GM12864 (cell line): ENCODE data around the gene RNF40.

Experiments
- DNase-seq: peaks from one replicate; pipeline ENCODE4 v3.0.0-alpha.2; 2011; ENCODE audit warnings: low read depth
- H3K4me3 ChIP-seq: 2 replicates; pipeline ENCODE4 v1.5.1; 2011; ENCODE audit warnings: mild to moderate bottlenecking, low read depth, low read length, control low read depth
- CTCF ChIP-seq: IDR thresholded peaks from 2 replicates; pipeline ENCODE4 v1.5.1; 2011; ENCODE audit warnings: low read depth, mild to moderate bottlenecking, moderate library complexity, low read length, control low read depth, inconsistent platforms; ENCODE audit errors: missing control alignments

The RNF40 gene

GRCh38 chr16:30768583-30769181 is 6.6 kb downstream of the RNF40 start:
- H3K4me3 ChIP-seq: no peak overlapping the region
- TF ChIP-seq CTCF: no peak
- no peak for DNase-seq

GRCh38 chr16:30769379-30770089 is 7.4 kb downstream of the RNF40 start:
- H3K4me3 ChIP-seq: no peak overlapping the region
- TF ChIP-seq CTCF: no peak
- no peak for DNase-seq

GRCh38 chr16:30771726-30772125 is 9.6 kb downstream of the RNF40 start:
- DNase-seq: no peak
- no peak overlapping the region for H3K4me3 ChIP-seq
- TF ChIP-seq CTCF: no peak

- DNase-seq: no peak
- H3K4me3 ChIP-seq: no peak overlapping the region
- TF ChIP-seq CTCF: no peak
Measured at GRCh38 chr16:30773826-30774225, 11.7 kb downstream of the RNF40 start.

- H3K4me3 ChIP-seq: no peak overlapping the region; the same call in 1 of the 2 replicates
- TF ChIP-seq CTCF: no peak
- no peak for DNase-seq
Measured at GRCh38 chr16:30774367-30775130, 12.4 kb downstream of the RNF40 start.

GRCh38 chr16:30775131-30775391 is 12.9 kb downstream of the RNF40 start:
- no peak for TF ChIP-seq CTCF
- no peak for DNase-seq
- H3K4me3 ChIP-seq: peak overlapping the region; percentile 69
